GM12892 (cell line): Measurements from ENCODE around the gene UBFD1.

ENCODE experiments used
- POLR2A ChIP-seq: IDR thresholded peaks from 2 replicates; pipeline ENCODE4 v1.6.1; 2011; ENCODE audit warnings: low read depth, low read length, control low read depth
- POLR2AphosphoS5 ChIP-seq: IDR thresholded peaks from 2 replicates; pipeline ENCODE4 v1.6.1; 2011; ENCODE audit warnings: low read depth, low read length, control low read depth

DNA sequence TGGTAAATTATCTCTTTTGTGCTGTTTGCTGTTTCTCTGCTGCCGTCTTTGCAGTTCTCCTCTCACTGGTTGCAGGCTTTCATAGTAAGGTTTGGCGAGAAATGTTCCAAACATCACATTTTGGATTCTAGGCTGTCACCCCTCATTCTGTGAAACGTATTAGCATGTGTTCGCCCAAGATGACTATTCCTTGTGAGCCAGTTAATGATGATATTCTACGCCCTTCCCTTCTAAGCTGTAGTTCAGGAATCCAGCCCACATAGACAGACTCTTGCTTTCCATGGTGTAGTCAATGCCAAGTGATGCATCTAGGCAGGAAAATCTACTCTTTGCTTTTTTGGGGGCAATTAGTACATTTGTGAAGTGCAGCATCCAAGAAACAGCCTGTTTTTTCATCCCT lies 14.4 kb downstream of the UBFD1 start:
- TF ChIP-seq POLR2A (no peak), POLR2AphosphoS5 (no peak)
